Right lobe of liver (tissue), 4 donors: ENCODE data around the gene COG7.

Experiments used
- CTCF ChIP-seq, 4 donors: fragments of 200-600 bp in 3 of 4; fragments of 450-650 bp in 1 of 4; IDR thresholded peaks; one replicate each; pipeline versions ENCODE4 v1.5.1 to v1.8.0; 2016 to 2022; ENCODE audit warnings: antibody characterized with exemption in 4 of 4, mild to moderate bottlenecking in 2 of 4
- POLR2A ChIP-seq: fragments of 450-650 bp; IDR thresholded peaks from one replicate; pipeline ENCODE4 v1.6.1; 2017; ENCODE audit warnings: antibody characterized with exemption, mild to moderate bottlenecking
- donor health status: DM: no; HTN: no; CAD: no.
- donor health status: DM: no; HTN: no; CAD: no.
- donor health status: DM: no; HTN: yes; CAD: no.

GRCh38 chr16:23402100-23402499 is 50.9 kb downstream of the COG7 start:
- no peak for TF ChIP-seq CTCF (IDR thresholded peaks at IDR 0.05)
- no peak for TF ChIP-seq POLR2A
